A204.1 (cell line): Measurements from ENCODE around the gene PLEKHO2.

Experiments used
- FAIRE-seq: peaks from 2 replicates; lab custom pipeline; 2012; peaks lifted over from hg19 to GRCh38; lab: Jason Lieb, UNC

Gene PLEKHO2

GRCh38 chr15:64912379-64913325 is 70.9 kb downstream of the PLEKHO2 start:
- FAIRE-seq, result no peak

GRCh38 chr15:64915518-64916227 is 74.0 kb downstream of the PLEKHO2 start:
- no peak for FAIRE-seq

- FAIRE-seq, result no peak
These were observed 74.7 kb downstream of the PLEKHO2 start for GRCh38 chr15:64916365-64916764.

GRCh38 chr15:64917211-64917610 is 75.5 kb downstream of the PLEKHO2 start:
- no peak for FAIRE-seq
